H1 (cell line): ENCODE results near the gene SYK. TPM values are rescaled to one million over a fixed set of nuclear protein-coding genes. Genes with fewer than 3 reads are reported as not detected.

Experiments
- CTCF ChIA-PET: fragments of 300-600 bp; sonication (Branson Sonifier 250); formaldehyde crosslinking; loops from one replicate; lab custom pipeline; 2021; ENCODE audit not compliant: partially characterized antibody; lab: Charles Lee
- POLR2A ChIA-PET: fragments of 300-600 bp; sonication (Branson Sonifier 250); formaldehyde crosslinking; loops from one replicate; lab custom pipeline; 2021; ENCODE audit warnings: inconsistent platforms; ENCODE audit not compliant: partially characterized antibody; lab: Charles Lee
- DNase-seq, 2 experiments: peaks; one replicate each; pipeline versions ENCODE4 v3.0.0 to v3.0.0-alpha.2; 2010 to 2022; ENCODE audit warnings: low spot score in 2 of 2, low read depth in 1 of 2, mixed read lengths in 1 of 2
- FAIRE-seq: peaks from 2 replicates; lab custom pipeline; 2011; peaks lifted over from hg19 to GRCh38; lab: Jason Lieb, UNC
- H2AFZ ChIP-seq: 2 replicates; pipeline ENCODE4 v1.8.1; 2012; ENCODE audit warnings: low read length, inconsistent platforms
- H2AK5ac ChIP-seq: 2 replicates; pipeline ENCODE4 v1.6.1; 2013; ENCODE audit warnings: low read depth, low read length
- H2BK120ac ChIP-seq: replicated peaks from 2 replicates; pipeline ENCODE3; 2013; ENCODE audit warnings: low read depth, low read length, inconsistent platforms
- H2BK12ac ChIP-seq: 2 replicates; pipeline ENCODE4 v1.6.1; 2013; ENCODE audit warnings: low read depth, low read length
- H2BK15ac ChIP-seq: 2 replicates; pipeline ENCODE4 v1.6.1; 2013; ENCODE audit warnings: low read length
- H2BK20ac ChIP-seq: 2 replicates; pipeline ENCODE4 v1.6.1; 2013; ENCODE audit warnings: low read length
- H2BK5ac ChIP-seq: 2 replicates; pipeline ENCODE4 v1.6.1; 2013; ENCODE audit warnings: low read depth, low read length
- H3K14ac ChIP-seq: 2 replicates; pipeline ENCODE4 v1.6.1; 2013; ENCODE audit warnings: inconsistent platforms; ENCODE audit not compliant: insufficient read length
- H3K18ac ChIP-seq: 2 replicates; pipeline ENCODE4 v1.6.1; 2013; ENCODE audit warnings: low read length; ENCODE audit errors: extremely low read depth
- H3K23ac ChIP-seq: 2 replicates; pipeline ENCODE4 v1.6.1; 2013; ENCODE audit warnings: inconsistent platforms; ENCODE audit not compliant: insufficient read length
- H3K23me2 ChIP-seq: 2 replicates; pipeline ENCODE4 v1.6.1; 2013; ENCODE audit warnings: low read depth, low read length
- H3K27ac ChIP-seq: 2 replicates; pipeline ENCODE4 v1.6.1; 2011; ENCODE audit warnings: low read depth, low read length, inconsistent platforms
- H3K27me3 ChIP-seq, 4 experiments: replicated peaks in 1 of 4; 1 replicate in 1 of 4; 2 replicates in 3 of 4; pipeline versions ENCODE4 v1.6.1 to v1.8.1; 2011 to 2013; ENCODE audit warnings: low read length in 3 of 4, mild to moderate bottlenecking in 3 of 4, inconsistent platforms in 2 of 4, mixed read lengths in 2 of 4, moderate library complexity in 1 of 4; ENCODE audit not compliant: control insufficient read depth in 3 of 4, insufficient read depth in 3 of 4; ENCODE audit errors: extremely low read depth in 1 of 4
- H3K36me3 ChIP-seq, 4 experiments: 2 replicates each; pipeline versions ENCODE4 v1.6.1 to v1.8.1; 2011 to 2013; ENCODE audit warnings: mild to moderate bottlenecking in 4 of 4, low read length in 3 of 4, moderate library complexity in 2 of 4, control low read depth in 1 of 4, inconsistent platforms in 1 of 4; ENCODE audit not compliant: insufficient read depth in 4 of 4, control insufficient read depth in 2 of 4
- H3K4ac ChIP-seq: replicated peaks from 2 replicates; pipeline ENCODE3; 2013; ENCODE audit warnings: low read length, low read depth, mixed read lengths, inconsistent platforms; ENCODE audit not compliant: insufficient read length
- H3K4me1 ChIP-seq, 4 experiments: replicated peaks in 1 of 4; 1 replicate in 1 of 4; 2 replicates in 3 of 4; pipeline versions ENCODE4 v1.6.1 to v1.8.1; 2011 to 2013; ENCODE audit warnings: low read length in 3 of 4, inconsistent platforms in 2 of 4, mixed read lengths in 1 of 4; ENCODE audit not compliant: insufficient read depth in 4 of 4, control insufficient read depth in 3 of 4
- H3K4me2 ChIP-seq, 2 experiments: 2 replicates each; pipeline versions ENCODE4 v1.6.1 to v1.8.1; 2011 to 2013; ENCODE audit warnings: low read depth in 2 of 2, low read length in 2 of 2, control low read depth in 1 of 2, inconsistent platforms in 1 of 2, mild to moderate bottlenecking in 1 of 2; ENCODE audit not compliant: insufficient read depth in 1 of 2
- H3K4me3 ChIP-seq, 4 experiments: fragments of 200-600, 300-600 bp in 1 of 4; sonication (generic), shearing (Covaris generic), sonication (Bioruptor Twin) in 1 of 4; 2 replicates each; pipeline versions ENCODE4 v1.5.1 to v1.8.1; 2011 to 2016; ENCODE audit warnings: low read length in 4 of 4, low read depth in 3 of 4, control low read depth in 2 of 4, inconsistent platforms in 2 of 4, mild to moderate bottlenecking in 2 of 4, mixed read lengths in 1 of 4, moderate library complexity in 1 of 4; ENCODE audit not compliant: insufficient read depth in 2 of 4; ENCODE audit errors: extremely low read depth in 1 of 4
- H3K56ac ChIP-seq: replicated peaks from 2 replicates; pipeline ENCODE3; 2013; ENCODE audit warnings: low read depth, mild to moderate bottlenecking, mixed read lengths, low read length, inconsistent platforms; ENCODE audit not compliant: insufficient read length
- H3K79me1 ChIP-seq: 2 replicates; pipeline ENCODE4 v1.6.1; 2013; ENCODE audit warnings: low read depth, low read length, control low read depth
- H3K79me2 ChIP-seq, 2 experiments: 2 replicates each; pipeline versions ENCODE4 v1.6.1 to v1.8.1; 2012 to 2013; ENCODE audit warnings: low read length in 2 of 2, mild to moderate bottlenecking in 2 of 2, inconsistent platforms in 1 of 2; ENCODE audit not compliant: insufficient read depth in 2 of 2, control insufficient read depth in 1 of 2
- H3K9ac ChIP-seq, 4 experiments: replicated peaks in 1 of 4; 1 replicate in 1 of 4; 2 replicates in 3 of 4; pipeline versions ENCODE4 v1.6.1 to v1.8.1; 2011 to 2013; ENCODE audit warnings: low read depth in 3 of 4, low read length in 3 of 4, control low read depth in 2 of 4, mild to moderate bottlenecking in 2 of 4, moderate library complexity in 2 of 4, inconsistent platforms in 1 of 4; ENCODE audit errors: extremely low read depth in 1 of 4
- H3K9me3 ChIP-seq, 2 experiments: 2 replicates each; pipeline versions ENCODE4 v1.6.1 to v1.8.1; 2012 to 2013; ENCODE audit warnings: mild to moderate bottlenecking in 2 of 2, moderate library complexity in 2 of 2, control low read depth in 1 of 2, inconsistent platforms in 1 of 2, low read depth in 1 of 2, low read length in 1 of 2, mixed read lengths in 1 of 2; ENCODE audit not compliant: insufficient read depth in 2 of 2
- H4K20me1 ChIP-seq, 2 experiments: replicated peaks in 1 of 2; 2 replicates each; pipeline versions ENCODE3 to v1.8.1; 2011 to 2013; ENCODE audit warnings: inconsistent platforms in 2 of 2, low read length in 2 of 2, mild to moderate bottlenecking in 1 of 2; ENCODE audit not compliant: insufficient read depth in 2 of 2, control insufficient read depth in 1 of 2
- H4K5ac ChIP-seq: 2 replicates; pipeline ENCODE4 v1.6.1; 2013; ENCODE audit warnings: low read length, low read depth, mixed read lengths, inconsistent platforms; ENCODE audit not compliant: insufficient read length
- H4K8ac ChIP-seq: 2 replicates; pipeline ENCODE4 v1.8.0; 2013; ENCODE audit warnings: mild to moderate bottlenecking, moderate library complexity, low read length, inconsistent platforms; ENCODE audit not compliant: insufficient read depth; ENCODE audit errors: extremely low read depth
- H4K91ac ChIP-seq: replicated peaks from 2 replicates; pipeline ENCODE3; 2013; ENCODE audit warnings: low read length, mixed read lengths, inconsistent platforms; ENCODE audit not compliant: insufficient read length
- BCL11A ChIP-seq, 2 experiments: IDR thresholded peaks; one replicate each; pipeline ENCODE4 v1.6.1; 2011; ENCODE audit warnings: low read depth in 2 of 2, low read length in 2 of 2, mild to moderate bottlenecking in 2 of 2
- CEBPB ChIP-seq: IDR thresholded peaks from 2 replicates; pipeline ENCODE4 v1.6.1; 2012; ENCODE audit warnings: low read depth, low read length
- CREB1 ChIP-seq: IDR thresholded peaks from 2 replicates; pipeline ENCODE4 v1.6.1; 2012; ENCODE audit warnings: inconsistent platforms
- CTBP2 ChIP-seq: IDR thresholded peaks from 2 replicates; pipeline ENCODE4 v1.7.0; 2011; ENCODE audit warnings: borderline replicate concordance, mild to moderate bottlenecking, moderate library complexity, mixed read lengths, low read length; ENCODE audit not compliant: insufficient read depth, insufficient read length
- EGR1 ChIP-seq: IDR thresholded peaks from 2 replicates; pipeline ENCODE4 v1.6.1; 2011; ENCODE audit warnings: low read depth, low read length, borderline replicate concordance
- EP300 ChIP-seq, 2 experiments: IDR thresholded peaks; 1 replicate in 1 of 2; 2 replicates in 1 of 2; pipeline ENCODE4 v1.6.1; 2011 to 2012; ENCODE audit warnings: low read depth in 2 of 2, low read length in 2 of 2, mild to moderate bottlenecking in 2 of 2, borderline replicate concordance in 1 of 2, inconsistent platforms in 1 of 2, moderate library complexity in 1 of 2
- KDM5A ChIP-seq: fragments of 200-600 bp; IDR thresholded peaks from 2 replicates; pipeline ENCODE4 v1.7.1; 2012; ENCODE audit warnings: mild to moderate bottlenecking, low read length, inconsistent platforms, mixed read lengths
- NRF1 ChIP-seq: IDR thresholded peaks from 2 replicates; pipeline ENCODE4 v1.6.1; 2011; ENCODE audit warnings: mild to moderate bottlenecking, low read depth, low read length, improper control_type of control experiment
- SIN3A ChIP-seq, 2 experiments: IDR thresholded peaks in 1 of 2; conservative IDR thresholded peaks in 1 of 2; 2 replicates each; pipeline ENCODE4 v1.6.1; 2011 to 2012; ENCODE audit warnings: low read length in 2 of 2, improper control_type of control experiment in 1 of 2, low read depth in 1 of 2, mild to moderate bottlenecking in 1 of 2
- TCF12 ChIP-seq: IDR thresholded peaks from 2 replicates; pipeline ENCODE4 v1.6.1; 2011; ENCODE audit warnings: low read depth, mild to moderate bottlenecking, low read length
- YY1 ChIP-seq: IDR thresholded peaks from 2 replicates; pipeline ENCODE4 v1.6.1; 2011; ENCODE audit warnings: low read depth, mild to moderate bottlenecking, low read length
- WGBS, 2 experiments: shearing (Covaris generic) in 1 of 2; methylation state at CpG; one replicate each; pipeline versions ENCODE4 v1.1.6 to v1.1.7; 2013 to 2015; ENCODE audit warnings: low lambda C conversion rate in 2 of 2, mixed read lengths in 2 of 2, inconsistent platforms in 1 of 2, low coverage in 1 of 2, missing lambda C conversion rate in 1 of 2; ENCODE audit not compliant: insufficient replicate concordance in 2 of 2, insufficient coverage in 1 of 2, insufficient read length in 1 of 2; ENCODE audit errors: extremely low coverage in 1 of 2, missing lambda C conversion rate in 1 of 2; 5-methylcytosine and 5-hydroxymethylcytosine counted together
- polyA plus RNA-seq, 7 experiments: library from polyadenylated mRNA; depleted of rRNA in 3 of 7; stranded (reverse) in 5 of 7; unstranded in 2 of 7; fragments of >200 nt in 5 of 7; fragments of 200-250 nt in 2 of 7; gene quantifications; 1 replicate in 5 of 7; 2 replicates in 1 of 7; 4 replicates in 1 of 7; pipeline versions ENCODE4 v1.2.1 to v1.2.3, GENCODE V29; 2011 to 2013; ENCODE audit warnings: missing spikeins in 2 of 7, mixed read lengths in 2 of 7
- total RNA-seq: library from RNA; stranded (reverse); fragmentation: NEBNext Ultra II Directional; extraction: Animal tissue kit (Norgen Biotek cat#: 25700); gene quantifications from 2 replicates; pipeline ENCODE4 v1.2.1, GENCODE V29; 2021
- TF ChIP-seq, protein P1 (sequence below): IDR thresholded peaks from 2 replicates; pipeline ENCODE4 v1.6.1; 2012; ENCODE audit warnings: inconsistent platforms
- TF ChIP-seq, protein P2 (sequence below): IDR thresholded peaks from 2 replicates; pipeline ENCODE4 v1.6.1; 2012; ENCODE audit warnings: inconsistent platforms

SYK gene
- total and polyA plus RNA-seq, 2 of the 8 experiments (the other 6 are each of a cell fraction or from before 2014, with no cell fraction given): 1.5 to 4.4 TPM

DNA sequence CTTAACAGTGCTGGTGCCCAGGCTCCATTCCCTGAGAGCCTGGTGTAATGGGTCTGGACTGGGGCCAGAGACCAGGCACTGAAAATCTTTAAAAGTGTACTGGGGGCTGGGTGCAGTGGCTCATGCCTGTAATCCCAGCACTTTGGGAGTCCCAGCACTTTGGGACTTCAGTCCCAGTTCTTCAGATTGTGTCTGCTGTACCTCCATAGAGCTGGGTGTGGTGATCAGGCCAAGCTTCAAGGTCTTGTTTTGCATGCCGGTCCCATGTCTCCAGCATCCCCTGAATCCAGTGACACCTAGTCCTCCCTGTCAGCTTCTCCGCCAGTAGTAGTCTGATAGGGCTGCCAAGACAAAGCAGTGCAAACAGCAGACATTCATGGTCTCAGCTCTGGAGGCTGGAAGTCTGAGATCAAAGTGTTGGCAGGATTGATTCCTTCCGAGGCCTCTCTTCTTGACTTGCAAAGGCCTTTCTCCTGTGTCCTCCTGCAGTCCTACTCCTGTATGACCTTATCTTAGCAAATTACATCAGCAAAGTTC lies 108.2 kb downstream of the SYK start:
- H3K4me2 ChIP-seq: no peak overlapping the region
- peaks cover 0 to 3% of the 10 kb centered on the region in 2 experiments; a peak in 1 of 4 replicates for H3K9me3 ChIP-seq
- H2BK120ac ChIP-seq: no peak overlapping the region
- WGBS, 2 experiments: 88% methylated on average over 3 of the region's 3 CpGs; no CpG with 5 or more reads in 1 of the 2 experiments
- H3K27me3 ChIP-seq: no peaks in the 10 kb centered on the region
- H3K4me1 ChIP-seq: no peaks in the 10 kb centered on the region
- no peak overlapping the region for H3K4me3 ChIP-seq
- H3K18ac ChIP-seq: no peak overlapping the region
- ChIA-PET CTCF (interaction anchor here (0.7 to 1.3 kb wide), 2 partner anchors 11 kb away, joined by 3 to 4 read pairs; no protein-coding TSS in a partner anchor), POLR2A (no interaction called here)
- no peak overlapping the region for H4K5ac ChIP-seq
- H3K14ac ChIP-seq: no peak overlapping the region
- H3K79me2 ChIP-seq: no peaks in the 10 kb centered on the region
- no peaks in the 10 kb centered on the region; a peak in 1 of 8 replicates for H3K36me3 ChIP-seq
- no peak overlapping the region for H2BK15ac ChIP-seq
- no peak overlapping the region for H3K27ac ChIP-seq
- no peaks in the 10 kb centered on the region for H3K79me1 ChIP-seq
- H2BK12ac ChIP-seq: no peak overlapping the region
- no peak overlapping the region for H2AFZ ChIP-seq
- H3K23ac ChIP-seq: no peak overlapping the region
- FAIRE-seq (no peak), DNase-seq (no peak)
- H3K23me2 ChIP-seq: no peaks in the 10 kb centered on the region; the same call in 1 of the 2 replicates
- no peak overlapping the region for H3K4ac ChIP-seq
- no peak overlapping the region for H3K9ac ChIP-seq
- no peak overlapping the region for H4K8ac ChIP-seq
- no peak overlapping the region for H3K56ac ChIP-seq
- no peak overlapping the region for H2BK5ac ChIP-seq
- no peaks in the 10 kb centered on the region for H4K20me1 ChIP-seq
- no peak overlapping the region for H2BK20ac ChIP-seq
- no peak overlapping the region for H2AK5ac ChIP-seq
- H4K91ac ChIP-seq: no peak overlapping the region
- TF ChIP-seq BCL11A (IDR thresholded peaks at IDR 0.05; ENCODE audit: low read depth in 2 of 2, low read length in 2 of 2) (no peak), TCF12 (no peak), YY1 (no peak), EP300 (IDR thresholded peaks at IDR 0.05; ENCODE audit: borderline replicate concordance in 1 of 2, low read depth in 2 of 2, low read length in 2 of 2) (no peak), NRF1 (no peak), SIN3A (conservative IDR thresholded peaks at IDR 0.05 in 1 of 2, IDR thresholded peaks at IDR 0.05 in 1 of 2; ENCODE audit: low read depth in 1 of 2, low read length in 2 of 2) (no peak), KDM5A (no peak), CREB1 (no peak), CEBPB (no peak), CTBP2 (no peak), EGR1 (no peak)
- TF ChIP-seq, protein P1, sequence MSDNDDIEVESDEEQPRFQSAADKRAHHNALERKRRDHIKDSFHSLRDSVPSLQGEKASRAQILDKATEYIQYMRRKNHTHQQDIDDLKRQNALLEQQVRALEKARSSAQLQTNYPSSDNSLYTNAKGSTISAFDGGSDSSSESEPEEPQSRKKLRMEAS: no peak
- TF ChIP-seq, protein P2, sequence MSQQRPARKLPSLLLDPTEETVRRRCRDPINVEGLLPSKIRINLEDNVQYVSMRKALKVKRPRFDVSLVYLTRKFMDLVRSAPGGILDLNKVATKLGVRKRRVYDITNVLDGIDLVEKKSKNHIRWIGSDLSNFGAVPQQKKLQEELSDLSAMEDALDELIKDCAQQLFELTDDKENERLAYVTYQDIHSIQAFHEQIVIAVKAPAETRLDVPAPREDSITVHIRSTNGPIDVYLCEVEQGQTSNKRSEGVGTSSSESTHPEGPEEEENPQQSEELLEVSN: no peak
